Tongue (tissue), 2 donors: ENCODE results near the gene ATAD3B. TPM values are rescaled to one million over a fixed set of nuclear protein-coding genes. Genes with fewer than 3 reads are reported as not detected.
A peak's percentile ranks its signal among the peaks of the same experiment; 100 is the strongest.
"Not testable (repeated sequence)": the region's sequence is repeated elsewhere in the genome, so short reads cannot be mapped to it uniquely, and the experiment has no call there.

Experiments
- DNase-seq: peaks from one replicate; pipeline ENCODE4 v3.0.0-alpha.2; 2015
- total RNA-seq: library from RNA; depleted of rRNA; stranded (reverse); fragments of >200 nt; gene quantifications from one replicate; pipeline ENCODE4 v1.2.3, GENCODE V29; 2014

The ATAD3B gene
- total RNA-seq, 1 donor from 2014 or later, result 10.5 TPM

DNA sequence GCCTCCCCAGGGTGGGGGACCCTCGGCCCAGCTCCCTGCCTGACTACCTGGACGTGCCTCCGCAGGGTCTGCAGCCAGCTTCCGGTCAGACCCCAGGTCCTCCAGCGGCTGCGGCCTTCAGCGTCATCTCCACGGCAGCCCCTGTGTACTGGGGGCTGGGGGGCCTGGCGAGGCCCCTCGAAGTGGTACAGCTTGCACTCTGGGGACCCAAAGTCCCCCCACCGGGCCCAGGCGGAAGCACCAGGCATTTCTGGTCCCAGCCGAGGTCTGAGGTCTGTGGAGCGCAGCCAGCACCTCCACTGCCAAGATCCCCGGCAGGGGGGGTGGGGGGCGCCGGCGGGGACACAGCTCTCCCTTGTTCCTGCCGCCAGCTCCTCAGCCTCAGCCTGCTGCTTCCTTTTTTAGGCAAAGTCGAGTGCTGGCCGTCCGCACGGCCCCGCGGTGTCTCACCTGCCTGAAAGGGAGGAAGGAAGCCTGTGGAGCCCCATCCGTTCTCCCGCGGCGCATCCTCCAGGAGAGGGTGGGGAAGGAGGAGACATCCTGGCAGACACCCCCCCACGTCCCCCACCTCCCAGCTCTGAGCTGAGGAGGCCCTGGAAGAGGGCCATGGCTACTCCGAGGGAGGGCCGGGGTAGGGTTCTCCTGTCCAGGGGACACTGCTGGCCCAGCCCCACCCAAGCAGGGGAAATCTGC is 37.3 kb upstream of the ATAD3B start:
- DNase-seq, result peak; percentile 80

DNA sequence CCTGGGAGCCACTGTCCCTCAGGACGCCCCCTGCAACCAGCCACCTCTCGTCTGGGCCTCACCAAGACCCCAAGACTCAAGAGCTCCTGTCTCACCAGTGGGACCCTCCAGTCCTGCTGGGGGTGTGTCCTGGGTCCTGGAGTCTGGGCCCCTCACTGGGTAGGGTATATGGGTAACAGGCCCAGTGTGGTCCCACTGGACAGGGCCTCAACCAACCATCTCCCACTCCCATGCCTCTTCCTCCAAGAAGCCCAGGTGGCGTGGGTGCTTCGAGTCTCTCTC is 36.8 kb upstream of the ATAD3B start:
- no peak for DNase-seq

DNA sequence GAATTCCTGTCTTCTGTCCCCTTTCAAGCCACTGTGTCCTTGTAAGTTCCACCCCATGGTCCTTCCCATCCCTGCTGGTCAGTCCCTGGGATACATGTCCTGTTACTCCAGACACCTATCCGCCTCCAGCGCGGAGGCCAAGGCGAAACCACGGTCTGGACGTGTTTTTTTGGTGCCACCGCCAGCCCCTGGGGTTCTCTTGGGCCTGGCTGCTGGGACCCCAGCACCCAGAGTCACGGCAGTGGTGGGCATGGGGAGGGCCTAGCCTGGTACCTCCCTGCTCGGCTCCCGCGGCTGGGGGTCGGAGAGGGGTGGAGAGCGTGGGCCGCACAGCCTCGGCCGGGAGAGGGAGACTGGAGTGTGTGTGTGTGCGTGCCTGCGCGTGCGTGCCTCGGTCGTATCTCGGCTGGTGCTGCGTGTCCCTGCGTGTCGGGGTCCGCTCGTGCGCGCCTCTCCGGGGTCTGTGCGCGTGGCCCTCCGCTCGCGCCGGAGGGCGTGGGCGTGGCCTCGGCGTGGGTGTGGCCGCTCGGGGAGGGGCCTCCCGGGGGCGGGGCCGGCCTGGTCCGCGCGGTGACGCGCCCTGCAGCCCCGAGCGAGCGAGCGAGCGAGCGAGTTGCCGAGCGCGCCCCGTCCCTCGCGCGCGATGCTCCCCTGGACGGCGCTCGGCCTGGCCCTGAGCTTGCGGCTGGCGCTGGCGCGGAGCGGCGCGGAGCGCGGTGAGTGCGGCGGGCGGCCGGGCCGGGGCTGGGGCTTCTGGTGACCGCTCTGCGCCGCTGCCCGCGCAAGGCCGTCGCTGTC is 36.3 kb upstream of the ATAD3B start, which contains the start of gene VWA1:
TSS of gene VWA1 (plus strand) at position 585 of the 798 bp plus-strand sequence. CDS start at position 644, 59 bp downstream.
- peak; percentile 87 for DNase-seq

DNA sequence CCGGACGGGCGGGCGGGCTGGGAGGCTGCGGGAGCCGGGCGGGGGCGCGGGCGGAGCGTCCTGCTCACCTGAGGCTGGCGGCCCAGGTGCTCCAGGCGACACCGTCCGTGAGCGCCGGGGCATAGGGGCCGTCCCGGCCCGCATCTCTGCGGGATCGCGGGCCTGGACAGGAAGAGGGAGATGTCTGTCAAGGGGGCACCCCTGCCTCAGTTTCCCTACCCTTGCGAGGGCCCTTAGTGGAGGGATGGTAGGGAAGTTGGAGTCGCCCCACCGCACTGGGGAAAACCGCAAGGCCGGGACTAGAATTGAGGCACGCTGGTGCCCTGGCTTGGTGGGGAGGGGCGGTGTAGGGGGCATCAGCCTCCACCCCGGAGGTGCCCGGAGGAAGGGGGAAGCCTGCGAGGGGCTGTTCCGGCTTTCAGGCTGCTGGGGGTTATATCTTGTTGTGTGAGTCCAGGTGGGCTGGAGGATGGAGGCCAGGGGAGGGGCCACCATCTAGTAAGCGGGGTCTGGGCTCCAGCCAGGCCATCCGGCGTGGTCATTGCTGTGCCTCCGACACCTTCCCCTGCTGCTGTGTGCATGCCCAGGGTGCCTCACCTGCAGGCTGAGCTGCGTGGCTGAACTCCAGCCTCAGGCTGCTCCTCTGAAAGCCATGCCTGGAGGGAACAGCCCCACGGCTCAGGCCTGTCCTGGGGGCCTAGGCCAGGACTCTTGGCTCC is 35.5 kb upstream of the ATAD3B start:
- no peak for DNase-seq

- no peak for DNase-seq
Measured at GRCh38 chr1:1436630-1437032, 34.9 kb upstream of the ATAD3B start.

DNA sequence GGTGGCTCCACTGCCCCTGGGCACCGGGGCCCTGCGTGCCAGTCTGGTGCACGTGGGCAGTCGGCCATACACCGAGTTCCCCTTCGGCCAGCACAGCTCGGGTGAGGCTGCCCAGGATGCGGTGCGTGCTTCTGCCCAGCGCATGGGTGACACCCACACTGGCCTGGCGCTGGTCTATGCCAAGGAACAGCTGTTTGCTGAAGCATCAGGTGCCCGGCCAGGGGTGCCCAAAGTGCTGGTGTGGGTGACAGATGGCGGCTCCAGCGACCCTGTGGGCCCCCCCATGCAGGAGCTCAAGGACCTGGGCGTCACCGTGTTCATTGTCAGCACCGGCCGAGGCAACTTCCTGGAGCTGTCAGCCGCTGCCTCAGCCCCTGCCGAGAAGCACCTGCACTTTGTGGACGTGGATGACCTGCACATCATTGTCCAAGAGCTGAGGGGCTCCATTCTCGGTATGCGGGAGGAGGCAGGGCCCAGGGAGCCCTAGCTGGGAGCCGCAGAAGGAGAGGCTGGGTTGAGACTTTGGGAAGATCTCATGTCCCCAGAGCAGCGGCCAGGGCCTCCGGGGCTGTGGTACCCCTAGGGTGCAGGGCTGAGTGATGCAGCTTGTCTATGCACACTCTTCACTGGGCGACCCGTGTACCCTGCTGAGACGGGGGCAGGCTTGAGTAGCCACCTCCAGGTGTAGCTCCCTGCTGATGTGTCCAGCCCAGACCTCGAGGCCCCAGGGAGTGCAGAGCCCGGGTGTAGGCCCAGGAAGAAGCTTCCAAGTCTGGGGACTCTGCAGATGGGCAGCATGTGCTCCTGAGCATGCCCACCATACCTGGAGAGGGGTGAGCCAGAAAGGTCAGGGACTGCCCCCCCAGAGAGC is 34.3 kb upstream of the ATAD3B start:
- DNase-seq, result no peak

- no peak for DNase-seq
Measured at GRCh38 chr1:1437904-1438376, 33.6 kb upstream of the ATAD3B start.

GRCh38 chr1:1438531-1439381 is 32.8 kb upstream of the ATAD3B start:
- no peak for DNase-seq

- no peak for DNase-seq
Measured at GRCh38 chr1:1439546-1440261, 31.9 kb upstream of the ATAD3B start.

DNA sequence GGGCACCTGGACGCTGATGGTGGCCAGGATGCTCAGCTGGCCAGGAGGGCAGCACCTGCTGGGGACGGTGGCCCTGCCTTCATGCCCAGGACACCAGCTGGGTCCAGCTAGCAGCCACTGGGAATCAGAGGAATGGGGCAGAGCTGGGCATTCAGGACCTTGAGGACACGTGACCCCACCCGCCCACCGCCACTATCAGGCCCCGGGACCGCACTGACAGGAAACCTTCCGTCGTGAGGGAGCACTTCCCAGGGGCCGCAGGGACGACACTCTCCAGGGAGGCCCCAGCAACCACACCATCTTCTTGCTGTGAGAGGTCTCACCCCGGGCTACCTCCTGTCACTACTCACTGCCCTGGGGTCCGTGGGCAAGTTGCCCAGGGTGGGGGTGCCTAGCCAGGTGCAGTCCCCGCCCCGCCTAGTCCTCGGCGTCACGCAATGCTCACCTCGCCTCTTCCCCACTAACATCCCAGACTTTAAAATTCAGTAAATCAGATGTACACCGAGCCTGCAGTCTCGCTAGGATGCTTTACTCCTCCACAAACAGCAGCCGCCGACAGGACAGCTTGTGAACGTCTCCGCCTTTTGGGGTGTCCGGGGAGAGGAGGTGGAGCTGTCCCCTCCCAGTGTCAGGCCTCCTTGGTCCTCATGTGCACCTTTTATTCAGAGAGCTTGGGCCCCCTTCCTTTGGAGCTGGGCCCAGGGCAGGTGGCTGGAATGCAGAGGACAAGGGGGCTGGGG is 31.1 kb upstream of the ATAD3B start:
- no peak for DNase-seq

- DNase-seq, result peak; percentile 69
Measured at GRCh38 chr1:1441002-1441888, 30.3 kb upstream of the ATAD3B start.

DNA sequence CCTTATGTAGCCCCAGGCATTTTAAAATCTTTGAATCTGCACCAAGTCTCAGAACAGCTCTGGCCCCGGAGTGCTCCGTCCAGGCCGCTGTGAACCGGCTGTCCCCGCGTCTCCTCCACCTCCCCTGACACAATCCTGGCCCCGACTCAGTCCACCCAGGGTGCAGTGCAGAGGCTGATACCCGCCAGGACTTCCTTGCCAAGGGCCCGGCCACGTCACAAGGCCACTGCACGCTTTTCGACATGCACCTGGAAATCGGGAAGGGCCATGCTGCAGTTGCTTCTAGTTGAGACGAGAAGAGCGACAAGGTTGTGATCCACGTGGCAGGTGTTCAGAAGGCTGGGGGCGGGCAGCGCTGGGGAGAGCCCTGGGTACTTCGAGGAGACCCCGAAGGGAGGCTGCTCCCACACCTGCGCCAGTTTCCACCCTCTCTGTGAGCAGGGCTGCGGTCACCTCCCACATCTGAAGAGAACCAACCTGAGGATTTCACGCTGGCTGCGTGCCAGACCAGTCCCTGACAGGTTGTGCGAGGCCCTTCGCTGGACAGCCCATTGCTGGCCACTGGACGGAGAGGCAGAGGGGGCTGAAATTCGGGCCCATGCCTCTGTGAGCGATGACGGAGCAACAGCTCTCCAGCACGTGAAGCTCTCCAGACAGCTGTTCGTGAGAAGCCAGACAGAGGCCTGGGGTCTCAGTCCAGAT is 29.3 kb upstream of the ATAD3B start:
- DNase-seq, result no peak

GRCh38 chr1:1446631-1447030 is 24.9 kb upstream of the ATAD3B start:
- not testable (repeated sequence) for DNase-seq

DNA sequence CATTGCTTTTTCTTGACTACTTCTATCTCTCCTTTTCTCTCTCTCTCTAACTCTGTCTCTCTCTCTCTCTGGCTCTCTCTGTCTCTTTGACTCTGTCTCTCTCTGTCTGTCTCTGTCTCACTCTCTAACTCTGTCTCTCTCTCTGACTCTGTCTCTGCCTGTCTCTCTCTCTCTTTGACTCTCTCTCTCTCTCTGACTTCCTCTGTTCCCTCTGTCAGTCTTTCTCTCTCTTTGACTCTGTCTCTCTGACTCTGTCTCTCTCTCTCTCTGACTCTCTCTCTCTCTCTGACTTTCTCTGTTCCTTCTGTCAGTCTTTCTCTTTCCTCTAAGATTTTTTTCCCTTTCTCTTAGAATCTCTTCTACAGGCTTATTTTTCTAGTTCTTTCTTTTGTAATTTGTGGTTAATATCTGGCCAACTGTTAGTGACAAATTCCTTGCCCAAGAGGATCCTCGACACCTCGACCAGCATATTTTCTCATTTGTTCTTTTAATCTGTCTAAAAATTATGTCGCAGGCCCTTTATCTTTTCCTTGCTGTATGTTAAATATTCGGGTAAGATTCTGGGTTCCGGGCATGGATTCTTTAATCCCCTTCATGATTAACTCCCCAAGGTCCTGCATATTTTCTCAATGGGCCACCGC is 22.3 kb upstream of the ATAD3B start, which contains the start of gene ATAD3C:
TSS of gene ATAD3C (plus strand) at position 591 of the 641 bp plus-strand sequence. CDS start 995 bp downstream, outside the sequence.
- no peak for DNase-seq

DNA sequence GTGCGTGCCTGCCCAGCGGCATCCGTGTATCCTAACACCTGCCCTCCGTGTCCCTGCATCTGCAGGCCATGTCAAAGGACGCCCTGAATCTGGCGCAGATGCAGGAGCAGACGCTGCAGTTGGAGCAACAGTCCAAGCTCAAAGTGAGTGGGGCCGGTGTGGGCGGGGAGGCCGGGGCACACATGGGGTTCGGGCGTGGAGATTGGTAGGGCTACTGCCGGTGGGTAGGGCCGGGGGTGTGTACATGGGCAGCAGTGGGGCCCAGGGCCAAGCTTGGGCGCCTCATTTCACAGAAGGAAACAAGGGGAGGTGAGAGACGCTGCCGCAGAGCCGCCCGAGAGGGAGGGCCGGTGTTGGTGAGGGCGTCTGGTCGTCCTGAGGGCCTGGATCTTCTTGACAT is 20.9 kb upstream of the ATAD3B start:
- DNase-seq, result not testable (repeated sequence)

DNA sequence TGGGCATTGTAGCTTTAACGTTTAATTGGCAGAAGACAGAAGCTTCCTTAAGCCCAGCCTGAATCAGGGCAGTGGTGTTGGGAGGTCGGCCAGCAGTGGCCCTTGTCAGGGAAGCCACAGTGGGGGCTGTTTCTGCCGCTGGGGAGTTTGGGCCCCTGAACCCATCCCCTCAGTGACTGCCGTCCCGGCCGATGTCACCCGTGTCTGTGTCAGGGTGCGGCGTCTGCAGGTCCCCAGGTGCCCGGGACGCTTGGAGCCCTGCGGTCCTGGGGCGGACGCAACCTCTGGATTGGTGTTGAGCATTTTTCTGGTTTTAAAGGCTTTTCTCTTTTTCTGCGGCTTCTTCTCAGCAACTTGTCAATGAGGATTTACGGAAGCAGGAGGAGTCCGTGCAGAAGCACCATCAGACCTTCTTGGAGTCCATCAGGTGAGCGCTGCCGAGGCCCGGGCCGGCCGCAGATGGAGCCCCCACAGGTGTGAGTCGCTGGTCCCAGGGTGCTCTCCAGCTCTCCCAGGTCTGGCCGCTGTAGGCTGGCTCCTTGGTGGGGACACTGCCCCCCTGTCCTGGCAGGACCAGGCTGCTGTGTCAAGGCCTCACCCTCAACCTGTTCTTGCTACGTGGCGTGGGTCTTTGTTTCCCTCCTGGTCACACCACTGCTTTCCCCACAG is 19.7 kb upstream of the ATAD3B start:
- DNase-seq, result no peak

- not testable (repeated sequence) for DNase-seq
Measured at GRCh38 chr1:1452365-1452739, 19.2 kb upstream of the ATAD3B start.
